HG03442 (cell line): ENCODE measurements around the gene LPAR1.
"Not testable (repeated sequence)": the region's sequence is repeated elsewhere in the genome, so short reads cannot be mapped to it uniquely, and the experiment has no call there.

Source experiments
- ATAC-seq: cut with Tn5 transposase; IDR thresholded peaks from one replicate; pipeline ENCODE4 v1.9.1; 2021; ENCODE audit warnings: mild to moderate bottlenecking, moderate library complexity; ENCODE audit not compliant: unreplicated experiment

Gene LPAR1

DNA sequence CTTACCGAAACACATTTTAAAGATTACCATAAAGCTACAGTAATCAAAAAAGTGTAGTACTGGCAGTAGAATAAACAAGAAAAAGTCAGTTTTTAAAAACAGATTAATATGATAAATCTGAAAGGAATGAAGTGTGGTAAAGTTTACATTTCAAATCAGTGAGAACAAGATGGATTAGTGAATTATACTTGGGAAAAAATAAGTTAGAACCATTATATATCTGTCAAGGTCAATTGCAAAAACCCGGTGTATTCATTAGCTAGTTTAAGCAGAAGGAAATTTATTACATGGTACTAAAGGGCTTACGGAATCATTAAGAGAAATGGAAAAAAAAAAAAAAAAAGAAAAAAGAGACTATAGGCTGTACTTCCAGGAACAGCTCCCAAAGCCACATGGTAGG is 205.3 kb downstream of the LPAR1 start:
- ATAC-seq = no peak

DNA sequence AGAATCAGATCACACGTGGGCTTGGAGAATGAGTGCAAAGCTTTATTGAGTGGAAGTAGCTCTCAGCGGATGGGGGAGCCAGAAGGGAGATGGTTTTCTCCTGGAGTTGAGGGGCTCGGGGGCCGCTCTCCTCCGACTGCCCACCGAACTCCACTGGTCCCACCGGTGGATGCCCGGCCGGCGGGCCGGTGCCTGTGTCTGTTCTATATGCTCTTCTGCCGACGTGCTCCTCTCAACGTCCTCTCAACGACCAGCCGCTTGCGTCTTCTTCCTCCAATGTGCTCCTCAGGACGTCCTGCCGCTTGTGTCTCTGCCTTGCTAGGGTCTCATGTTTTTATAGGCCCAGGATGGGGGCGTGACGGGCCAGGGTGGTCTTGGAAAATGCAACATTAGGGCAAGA is 207.8 kb downstream of the LPAR1 start:
- no peak for ATAC-seq

DNA sequence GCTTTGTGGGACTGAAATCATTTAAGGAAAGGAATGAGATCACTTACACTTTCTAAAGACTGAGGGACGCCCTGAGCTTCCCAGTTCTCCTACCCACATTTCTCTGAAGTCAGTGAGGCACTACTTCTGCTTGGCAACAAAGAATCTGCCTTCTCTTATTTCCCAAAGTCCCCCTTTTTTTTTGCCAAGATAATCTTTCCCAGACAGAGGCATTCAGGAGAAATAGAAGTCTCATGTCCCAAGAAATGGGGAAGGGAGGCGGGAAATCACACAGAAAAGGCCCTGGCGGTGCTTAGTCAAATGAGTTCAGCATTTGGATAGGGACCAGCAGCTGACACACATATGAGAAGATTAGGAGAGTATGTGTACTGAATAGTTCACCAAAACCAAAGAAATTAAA is 210.0 kb downstream of the LPAR1 start:
- ATAC-seq = no peak

- ATAC-seq = not testable (repeated sequence)
Measured at GRCh38 chr9:110826400-110826799, 211.9 kb downstream of the LPAR1 start.

DNA sequence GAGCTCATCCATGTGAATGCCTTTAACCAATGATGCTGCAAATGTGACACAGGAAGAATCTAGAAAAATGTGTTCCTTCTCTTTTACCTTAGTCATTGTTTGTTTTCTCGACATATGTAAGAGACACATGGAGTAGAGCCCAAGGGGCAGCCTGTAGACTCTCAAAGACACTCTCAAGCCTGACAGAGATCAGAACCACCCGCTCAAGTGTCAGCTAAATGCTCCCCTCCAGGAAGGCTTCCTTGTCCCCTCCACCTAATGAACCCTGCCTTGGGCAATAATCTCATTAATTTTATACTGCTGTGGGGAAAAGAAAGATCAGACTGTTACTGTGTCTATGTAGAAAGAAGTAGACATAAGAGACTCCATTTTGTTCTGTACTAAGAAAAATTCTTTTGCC is 212.3 kb downstream of the LPAR1 start:
- no peak for ATAC-seq

- ATAC-seq = not testable (repeated sequence)
Measured at GRCh38 chr9:110825129-110825528, 213.1 kb downstream of the LPAR1 start.
